Measurements from ENCODE around the gene ADGRE2.

ADGRE2 gene

GRCh38 chr19:14686411-14686810 is 91.9 kb downstream of the ADGRE2 start:
- no peaks in the 10 kb centered on the region for H3K9me3 Mint-ChIP-seq
- peaks cover 3% of the 10 kb centered on the region for H3K4me1 Mint-ChIP-seq
- no peak overlapping the region for H3K27ac Mint-ChIP-seq
- no peak overlapping the region for H3K4me3 Mint-ChIP-seq
- TF ChIP-seq, protein P1, sequence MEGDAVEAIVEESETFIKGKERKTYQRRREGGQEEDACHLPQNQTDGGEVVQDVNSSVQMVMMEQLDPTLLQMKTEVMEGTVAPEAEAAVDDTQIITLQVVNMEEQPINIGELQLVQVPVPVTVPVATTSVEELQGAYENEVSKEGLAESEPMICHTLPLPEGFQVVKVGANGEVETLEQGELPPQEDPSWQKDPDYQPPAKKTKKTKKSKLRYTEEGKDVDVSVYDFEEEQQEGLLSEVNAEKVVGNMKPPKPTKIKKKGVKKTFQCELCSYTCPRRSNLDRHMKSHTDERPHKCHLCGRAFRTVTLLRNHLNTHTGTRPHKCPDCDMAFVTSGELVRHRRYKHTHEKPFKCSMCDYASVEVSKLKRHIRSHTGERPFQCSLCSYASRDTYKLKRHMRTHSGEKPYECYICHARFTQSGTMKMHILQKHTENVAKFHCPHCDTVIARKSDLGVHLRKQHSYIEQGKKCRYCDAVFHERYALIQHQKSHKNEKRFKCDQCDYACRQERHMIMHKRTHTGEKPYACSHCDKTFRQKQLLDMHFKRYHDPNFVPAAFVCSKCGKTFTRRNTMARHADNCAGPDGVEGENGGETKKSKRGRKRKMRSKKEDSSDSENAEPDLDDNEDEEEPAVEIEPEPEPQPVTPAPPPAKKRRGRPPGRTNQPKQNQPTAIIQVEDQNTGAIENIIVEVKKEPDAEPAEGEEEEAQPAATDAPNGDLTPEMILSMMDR (IDR thresholded peaks at IDR 0.05; ENCODE audit: unreplicated experiment in 3 of 3): peak in 1 of 3 experiments; percentile 14
- no peaks in the 10 kb centered on the region for H3K36me3 Mint-ChIP-seq (ENCODE audit: low read depth)
- peaks cover 24% of the 10 kb centered on the region for H3K27me3 Mint-ChIP-seq (ENCODE audit: low read depth)

- H3K36me3 Mint-ChIP-seq (ENCODE audit: low read depth): no peaks in the 10 kb centered on the region
Measured at GRCh38 chr19:14683439-14683838, 94.9 kb downstream of the ADGRE2 start.

More at GRCh38 chr19:14683439-14683838, 94.9 kb downstream of the ADGRE2 start:
- no peak overlapping the region for H3K4me3 Mint-ChIP-seq
- H3K4me1 Mint-ChIP-seq: no peaks in the 10 kb centered on the region
- H3K27ac Mint-ChIP-seq: no peak overlapping the region
- TF ChIP-seq, protein P1 (IDR thresholded peaks at IDR 0.05; ENCODE audit: unreplicated experiment in 3 of 3): no peak
- H3K9me3 Mint-ChIP-seq: no peaks in the 10 kb centered on the region
- peaks cover 23% of the 10 kb centered on the region for H3K27me3 Mint-ChIP-seq (ENCODE audit: low read depth)

All from nephron (organoid).